Choroid plexus epithelial cell (primary cell): Measurements from ENCODE around the gene METRNL.
"Not testable (repeated sequence)": the region's sequence is repeated elsewhere in the genome, so short reads cannot be mapped to it uniquely, and the experiment has no call there.

Source experiments
- DNase-seq: peaks from one replicate; pipeline ENCODE4 v3.0.0-alpha.2; 2010; ENCODE audit warnings: low read depth
- H3K4me3 ChIP-seq: 2 replicates; pipeline ENCODE4 v1.5.1; 2011; ENCODE audit warnings: low read depth, mild to moderate bottlenecking, control low read depth, low read length, moderate library complexity
- TF ChIP-seq, protein P1 (sequence below): conservative IDR thresholded peaks from 2 replicates; pipeline ENCODE4 v1.5.1; 2011; ENCODE audit warnings: low read depth, mild to moderate bottlenecking, control low read depth, inconsistent platforms, low read length, moderate library complexity

The METRNL gene

DNA sequence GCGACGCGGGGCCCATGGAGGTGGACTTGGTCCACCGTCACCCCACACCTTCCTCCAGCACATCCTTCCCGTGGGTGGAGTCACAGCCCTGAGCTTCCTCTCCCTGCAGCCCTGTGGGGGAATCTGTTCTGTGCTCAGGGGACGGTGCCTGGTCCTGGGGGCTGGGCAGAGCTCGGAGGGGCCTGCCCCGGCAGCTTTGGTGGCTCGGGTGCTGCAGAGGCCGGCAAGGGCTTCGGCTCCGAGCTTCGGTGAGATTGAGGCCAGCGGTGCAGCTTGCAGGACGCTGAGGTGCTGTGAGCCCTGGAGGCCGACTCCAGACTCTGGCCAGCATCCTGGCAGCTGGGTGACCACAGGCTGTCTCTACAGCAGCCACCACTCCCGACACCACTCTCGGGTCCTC is 36.4 kb downstream of the METRNL start:
- no peak overlapping the region for H3K4me3 ChIP-seq
- TF ChIP-seq, protein P1, sequence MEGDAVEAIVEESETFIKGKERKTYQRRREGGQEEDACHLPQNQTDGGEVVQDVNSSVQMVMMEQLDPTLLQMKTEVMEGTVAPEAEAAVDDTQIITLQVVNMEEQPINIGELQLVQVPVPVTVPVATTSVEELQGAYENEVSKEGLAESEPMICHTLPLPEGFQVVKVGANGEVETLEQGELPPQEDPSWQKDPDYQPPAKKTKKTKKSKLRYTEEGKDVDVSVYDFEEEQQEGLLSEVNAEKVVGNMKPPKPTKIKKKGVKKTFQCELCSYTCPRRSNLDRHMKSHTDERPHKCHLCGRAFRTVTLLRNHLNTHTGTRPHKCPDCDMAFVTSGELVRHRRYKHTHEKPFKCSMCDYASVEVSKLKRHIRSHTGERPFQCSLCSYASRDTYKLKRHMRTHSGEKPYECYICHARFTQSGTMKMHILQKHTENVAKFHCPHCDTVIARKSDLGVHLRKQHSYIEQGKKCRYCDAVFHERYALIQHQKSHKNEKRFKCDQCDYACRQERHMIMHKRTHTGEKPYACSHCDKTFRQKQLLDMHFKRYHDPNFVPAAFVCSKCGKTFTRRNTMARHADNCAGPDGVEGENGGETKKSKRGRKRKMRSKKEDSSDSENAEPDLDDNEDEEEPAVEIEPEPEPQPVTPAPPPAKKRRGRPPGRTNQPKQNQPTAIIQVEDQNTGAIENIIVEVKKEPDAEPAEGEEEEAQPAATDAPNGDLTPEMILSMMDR = no peak
- DNase-seq = no peak

DNA sequence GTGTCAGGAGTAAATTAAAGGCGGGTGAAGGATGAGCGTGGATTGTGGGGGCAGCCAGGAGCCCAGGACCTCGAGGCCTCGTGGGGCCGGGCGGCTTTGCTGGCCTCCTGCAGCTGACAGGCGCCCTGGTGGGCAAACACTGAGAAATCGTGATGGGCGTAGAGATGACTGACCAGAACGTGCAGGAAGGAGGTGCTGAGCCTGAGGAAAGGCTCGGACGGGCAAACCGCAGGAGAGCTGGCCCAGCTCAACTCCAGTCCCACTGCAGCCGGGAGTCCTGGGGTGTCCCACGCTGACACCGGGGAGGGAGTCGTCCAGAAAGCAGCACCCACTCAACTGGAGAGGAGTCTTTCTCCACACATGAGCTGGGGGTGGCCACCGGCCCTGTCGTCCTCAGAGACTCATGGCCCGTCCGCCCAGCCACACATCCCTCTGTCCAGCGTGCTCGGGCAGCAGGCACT is 36.9 kb downstream of the METRNL start:
- no peak overlapping the region for H3K4me3 ChIP-seq
- no peak for DNase-seq
- TF ChIP-seq, protein P1 = no peak

DNA sequence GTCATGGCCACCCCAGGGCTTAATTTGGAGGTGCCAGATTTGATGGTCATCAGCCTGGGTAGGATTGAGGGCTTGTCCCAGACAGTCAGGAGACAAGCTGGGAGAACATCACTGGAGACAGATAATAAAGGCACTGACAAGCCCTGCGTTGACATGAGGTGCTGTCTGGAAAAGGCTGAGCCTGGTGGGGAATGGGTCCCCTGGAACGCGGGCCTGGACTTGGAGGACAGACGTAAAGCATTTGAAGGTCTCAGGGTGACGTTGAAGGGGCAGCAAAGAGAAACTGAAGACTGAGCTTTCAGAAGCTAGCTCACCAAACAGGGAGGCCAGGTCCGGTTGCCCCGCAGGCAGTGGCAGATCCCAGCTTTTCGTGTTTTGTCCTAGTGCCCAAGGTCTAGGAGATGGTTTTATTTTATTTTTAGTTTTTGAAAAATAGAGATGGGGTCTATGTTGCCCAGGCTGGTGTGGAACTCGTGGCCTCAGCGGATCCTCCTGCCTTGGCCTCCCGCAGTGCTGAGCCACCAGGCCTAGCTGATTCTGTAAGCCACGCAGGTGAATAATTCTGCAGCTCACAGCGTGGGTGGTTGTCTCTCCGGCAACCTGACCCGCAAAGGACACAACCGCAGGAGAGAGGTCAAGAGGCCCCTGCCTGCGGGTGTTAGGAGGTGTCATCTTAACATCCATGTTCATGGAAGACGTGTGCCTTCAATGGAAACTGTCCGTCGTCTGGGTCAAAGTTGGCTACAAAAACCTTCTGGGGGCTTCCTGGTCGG is 37.6 kb downstream of the METRNL start:
- TF ChIP-seq, protein P1 = no peak
- DNase-seq = no peak
- H3K4me3 ChIP-seq = no peak overlapping the region

GRCh38 chr17:83117583-83117982 is 38.2 kb downstream of the METRNL start:
- no peak overlapping the region for H3K4me3 ChIP-seq
- no peak for DNase-seq
- TF ChIP-seq, protein P1 = no peak

- TF ChIP-seq, protein P1 = no peak
- no peak for DNase-seq
- no peak overlapping the region for H3K4me3 ChIP-seq
Measured at GRCh38 chr17:83118071-83118841, 38.8 kb downstream of the METRNL start.

DNA sequence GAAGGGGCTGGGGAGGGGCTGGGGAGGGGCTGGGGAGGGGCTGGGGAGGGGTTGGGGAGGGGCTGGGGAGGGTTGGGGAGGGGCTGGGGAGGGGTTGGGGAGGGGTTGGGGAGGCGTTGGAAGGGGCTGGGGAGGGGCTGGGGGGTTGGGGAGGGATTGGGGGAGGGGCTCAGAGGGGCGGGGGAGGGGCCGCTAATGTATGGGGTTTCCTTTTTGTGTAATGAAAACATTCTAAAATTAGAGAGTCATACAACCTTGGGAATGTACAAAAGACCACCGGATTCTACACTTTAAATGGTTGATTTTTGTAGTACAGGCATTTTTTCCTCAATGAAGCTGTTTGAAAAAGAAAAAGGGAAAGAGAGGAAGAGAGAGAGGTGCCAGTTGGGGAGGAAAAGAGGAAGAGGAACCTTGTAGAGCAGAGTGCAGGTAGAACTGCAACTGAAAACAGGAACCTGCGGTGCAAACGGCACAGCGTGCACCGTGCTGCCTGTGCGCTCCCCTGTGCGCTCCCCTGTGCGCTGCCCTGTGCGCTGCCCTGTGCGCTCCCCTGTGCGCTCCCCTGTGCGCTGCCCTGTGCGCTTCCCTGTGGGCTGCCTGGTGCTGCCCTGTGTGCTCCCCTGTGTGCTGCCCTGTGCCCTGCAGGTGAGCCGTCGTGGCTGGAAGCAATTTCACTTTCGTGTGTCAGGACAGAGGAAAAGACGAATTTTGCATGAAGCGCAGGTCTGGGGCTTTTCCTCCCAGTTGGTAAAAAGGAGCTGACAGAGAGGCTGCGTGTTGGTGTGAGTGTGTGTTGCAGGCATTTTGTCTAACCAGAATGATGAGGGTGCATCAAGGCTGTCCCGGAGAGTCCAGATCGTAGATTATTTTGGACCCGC is 40.8 kb downstream of the METRNL start:
- TF ChIP-seq, protein P1 = no peak
- no peak for DNase-seq
- H3K4me3 ChIP-seq = no peak overlapping the region

GRCh38 chr17:83121473-83121872 is 42.1 kb downstream of the METRNL start:
- not testable (repeated sequence) for H3K4me3 ChIP-seq, DNase-seq
